Measurements from ENCODE around the gene MAS1. TPM values are rescaled to one million over a fixed set of nuclear protein-coding genes. Genes with fewer than 3 reads are reported as not detected.

Gene MAS1
- total RNA-seq, 4 donors from 2014 or later: not detected

DNA sequence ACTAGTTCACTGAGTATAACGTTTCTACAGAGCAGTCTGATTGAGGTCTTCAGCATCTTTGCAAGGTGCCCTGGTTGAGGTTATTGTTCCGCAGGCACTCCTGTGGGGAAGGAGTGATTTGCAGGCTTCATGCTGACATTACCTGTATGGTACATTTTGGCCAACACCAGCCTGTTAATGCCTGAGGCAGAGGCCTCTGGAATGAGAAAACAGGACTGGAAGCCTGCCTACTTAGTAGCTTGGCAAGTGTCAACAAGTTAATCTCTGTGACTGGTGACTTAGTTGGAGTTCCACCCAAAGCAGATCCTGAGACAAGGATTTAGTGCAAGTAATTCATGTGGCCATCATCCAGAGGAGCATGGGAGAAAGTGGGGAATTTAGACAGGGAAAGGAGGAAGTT, 24.6 kb downstream of the MAS1 start:
- 17% methylated on average over 1 of the region's 2 CpGs for WGBS
- Histone ChIP-seq H3K27ac (replicated peaks in 1 of 4) (no peak overlapping the region), H3K27me3 (peaks cover 0 to 26% (median 0%) of the 10 kb centered on the region in 4 donors), H3K4me3 (no peak overlapping the region), H3K9me3 (no peaks in the 10 kb centered on the region), H3K4me1 (no peaks in the 10 kb centered on the region), H3K36me3 (no peaks in the 10 kb centered on the region)
- DNase-seq (ENCODE audit: extremely low spot score): no peak
- TF ChIP-seq, protein P1, sequence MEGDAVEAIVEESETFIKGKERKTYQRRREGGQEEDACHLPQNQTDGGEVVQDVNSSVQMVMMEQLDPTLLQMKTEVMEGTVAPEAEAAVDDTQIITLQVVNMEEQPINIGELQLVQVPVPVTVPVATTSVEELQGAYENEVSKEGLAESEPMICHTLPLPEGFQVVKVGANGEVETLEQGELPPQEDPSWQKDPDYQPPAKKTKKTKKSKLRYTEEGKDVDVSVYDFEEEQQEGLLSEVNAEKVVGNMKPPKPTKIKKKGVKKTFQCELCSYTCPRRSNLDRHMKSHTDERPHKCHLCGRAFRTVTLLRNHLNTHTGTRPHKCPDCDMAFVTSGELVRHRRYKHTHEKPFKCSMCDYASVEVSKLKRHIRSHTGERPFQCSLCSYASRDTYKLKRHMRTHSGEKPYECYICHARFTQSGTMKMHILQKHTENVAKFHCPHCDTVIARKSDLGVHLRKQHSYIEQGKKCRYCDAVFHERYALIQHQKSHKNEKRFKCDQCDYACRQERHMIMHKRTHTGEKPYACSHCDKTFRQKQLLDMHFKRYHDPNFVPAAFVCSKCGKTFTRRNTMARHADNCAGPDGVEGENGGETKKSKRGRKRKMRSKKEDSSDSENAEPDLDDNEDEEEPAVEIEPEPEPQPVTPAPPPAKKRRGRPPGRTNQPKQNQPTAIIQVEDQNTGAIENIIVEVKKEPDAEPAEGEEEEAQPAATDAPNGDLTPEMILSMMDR (IDR thresholded peaks at IDR 0.05): no peak
- TF ChIP-seq EP300 (IDR thresholded peaks at IDR 0.05): no peak
- TF ChIP-seq POLR2A (IDR thresholded peaks at IDR 0.05; ENCODE audit: low read depth): no peak
- no peak for TF ChIP-seq POLR2AphosphoS5 (IDR thresholded peaks at IDR 0.05)
- intact Hi-C loops (cut with DNase I): no loop called here

DNA sequence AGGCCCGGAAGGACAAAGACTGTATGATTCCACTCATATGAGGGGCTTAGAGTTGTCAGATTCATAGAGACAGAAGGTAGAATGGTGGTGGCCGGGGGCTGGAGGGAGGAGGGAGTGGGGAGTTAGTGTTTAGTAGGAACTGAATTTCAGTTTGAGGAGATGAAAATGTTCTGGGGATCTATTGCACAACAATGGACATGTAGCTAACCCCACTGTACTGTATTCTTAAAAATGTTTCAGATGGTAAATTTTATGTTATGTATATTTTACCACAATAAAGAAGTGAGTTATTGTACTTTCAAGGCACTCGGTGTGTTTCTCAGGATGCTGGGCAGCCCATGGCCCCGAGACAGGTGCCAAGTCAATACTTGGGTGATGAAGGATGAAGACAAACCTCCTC, 25.4 kb downstream of the MAS1 start:
- 71% methylated on average over 4 of the region's 4 CpGs for whole genome bisulfite sequencing
- Histone ChIP-seq H3K4me1 (no peaks in the 10 kb centered on the region), H3K4me3 (no peak overlapping the region), H3K9me3 (no peaks in the 10 kb centered on the region), H3K36me3 (no peaks in the 10 kb centered on the region), H3K27me3 (peaks cover 0 to 21% (median 0%) of the 10 kb centered on the region in 4 donors), H3K27ac (replicated peaks in 1 of 4) (no peak overlapping the region)
- DNase-seq (ENCODE audit: extremely low spot score): no peak
- no peak for TF ChIP-seq POLR2A (IDR thresholded peaks at IDR 0.05; ENCODE audit: low read depth)
- no peak for TF ChIP-seq POLR2AphosphoS5 (IDR thresholded peaks at IDR 0.05)
- TF ChIP-seq, protein P1 (IDR thresholded peaks at IDR 0.05): no peak
- no peak for TF ChIP-seq EP300 (IDR thresholded peaks at IDR 0.05)
- intact Hi-C loops (cut with DNase I): no loop called here

DNA sequence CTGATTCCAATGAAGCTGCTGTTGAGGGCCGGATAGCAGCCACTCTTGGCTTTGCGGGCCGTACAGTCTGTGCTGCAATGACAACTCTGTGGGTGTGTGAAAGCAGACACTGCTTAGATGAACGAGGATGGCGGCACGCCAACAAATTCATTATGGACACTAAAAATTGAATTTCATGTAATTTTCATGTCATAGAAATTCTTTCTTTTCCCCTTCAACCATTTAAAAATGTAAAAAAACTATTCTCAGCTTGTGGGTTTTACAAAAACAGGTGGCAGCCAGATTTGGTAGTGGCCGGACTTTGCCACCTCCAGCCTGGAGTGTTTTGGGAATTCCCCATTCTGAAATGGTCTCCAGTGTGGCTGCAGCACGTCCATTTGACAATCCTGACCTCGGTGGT, 26.0 kb downstream of the MAS1 start:
- DNase-seq (ENCODE audit: extremely low spot score): no peak
- intact Hi-C loops (cut with DNase I): no loop called here
- TF ChIP-seq, protein P1 (IDR thresholded peaks at IDR 0.05): no peak
- TF ChIP-seq EP300 (IDR thresholded peaks at IDR 0.05): no peak
- TF ChIP-seq POLR2A (IDR thresholded peaks at IDR 0.05; ENCODE audit: low read depth): no peak
- no peak for TF ChIP-seq POLR2AphosphoS5 (IDR thresholded peaks at IDR 0.05)

DNA sequence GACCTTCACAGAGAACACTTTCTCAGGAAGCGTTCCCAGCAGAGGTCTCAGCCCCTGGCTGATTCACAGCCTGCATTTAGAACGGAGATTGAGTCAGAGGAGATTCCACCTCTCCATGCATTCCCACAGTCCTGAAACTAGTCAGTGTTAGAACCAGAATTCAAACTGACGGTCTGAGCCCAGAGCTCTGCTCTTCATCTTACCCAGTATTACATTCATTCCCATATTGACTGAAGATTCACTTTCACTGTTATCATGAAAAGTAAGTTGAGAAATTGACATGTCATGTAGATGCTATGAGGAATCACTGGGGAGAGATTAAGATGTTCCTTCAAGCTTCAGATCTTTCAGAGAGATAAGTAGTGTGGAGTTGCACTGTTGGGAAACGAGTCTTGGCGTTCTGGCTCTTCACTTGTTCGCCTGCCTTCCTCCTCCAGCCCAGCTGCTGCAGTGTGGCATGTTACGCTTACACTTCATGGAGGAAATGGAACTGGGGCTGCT, 28.3 kb downstream of the MAS1 start:
- H3K9me3 ChIP-seq: no peaks in the 10 kb centered on the region

More for the DNA sequence above, 26.0 kb downstream of the MAS1 start:
- H3K36me3 ChIP-seq: no peaks in the 10 kb centered on the region
- 71% methylated on average over 9 of the region's 9 CpGs for WGBS
- H3K4me3 ChIP-seq: no peak overlapping the region
- no peak overlapping the region for H3K27ac ChIP-seq (replicated peaks in 1 of 4)
- no peaks in the 10 kb centered on the region for H3K9me3 ChIP-seq
- H3K27me3 ChIP-seq: peaks cover 0 to 17% (median 0%) of the 10 kb centered on the region in 4 donors
- no peaks in the 10 kb centered on the region for H3K4me1 ChIP-seq

More for the DNA sequence above, 28.3 kb downstream of the MAS1 start:
- WGBS: 79% methylated on average over 7 of the region's 7 CpGs
- Histone ChIP-seq H3K27ac (replicated peaks in 1 of 4) (no peak overlapping the region), H3K27me3 (no peaks in the 10 kb centered on the region), H3K4me3 (no peak overlapping the region), H3K4me1 (no peaks in the 10 kb centered on the region), H3K36me3 (no peaks in the 10 kb centered on the region)
- TF ChIP-seq EP300 (IDR thresholded peaks at IDR 0.05) (no peak), POLR2A (IDR thresholded peaks at IDR 0.05; ENCODE audit: low read depth) (no peak), POLR2AphosphoS5 (IDR thresholded peaks at IDR 0.05) (no peak)
- TF ChIP-seq, protein P1 (IDR thresholded peaks at IDR 0.05): no peak
- no peak for DNase-seq (ENCODE audit: extremely low spot score)
- intact Hi-C loops (cut with DNase I): no loop called here

Data from esophagus muscularis mucosa (tissue), 4 donors.